ENCODE results near the gene FHIT.

- TF ChIP-seq, protein P1, sequence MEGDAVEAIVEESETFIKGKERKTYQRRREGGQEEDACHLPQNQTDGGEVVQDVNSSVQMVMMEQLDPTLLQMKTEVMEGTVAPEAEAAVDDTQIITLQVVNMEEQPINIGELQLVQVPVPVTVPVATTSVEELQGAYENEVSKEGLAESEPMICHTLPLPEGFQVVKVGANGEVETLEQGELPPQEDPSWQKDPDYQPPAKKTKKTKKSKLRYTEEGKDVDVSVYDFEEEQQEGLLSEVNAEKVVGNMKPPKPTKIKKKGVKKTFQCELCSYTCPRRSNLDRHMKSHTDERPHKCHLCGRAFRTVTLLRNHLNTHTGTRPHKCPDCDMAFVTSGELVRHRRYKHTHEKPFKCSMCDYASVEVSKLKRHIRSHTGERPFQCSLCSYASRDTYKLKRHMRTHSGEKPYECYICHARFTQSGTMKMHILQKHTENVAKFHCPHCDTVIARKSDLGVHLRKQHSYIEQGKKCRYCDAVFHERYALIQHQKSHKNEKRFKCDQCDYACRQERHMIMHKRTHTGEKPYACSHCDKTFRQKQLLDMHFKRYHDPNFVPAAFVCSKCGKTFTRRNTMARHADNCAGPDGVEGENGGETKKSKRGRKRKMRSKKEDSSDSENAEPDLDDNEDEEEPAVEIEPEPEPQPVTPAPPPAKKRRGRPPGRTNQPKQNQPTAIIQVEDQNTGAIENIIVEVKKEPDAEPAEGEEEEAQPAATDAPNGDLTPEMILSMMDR (IDR thresholded peaks at IDR 0.05) = no peak
- TF ChIP-seq POLR2AphosphoS5 (IDR thresholded peaks at IDR 0.05) (no peak), EP300 (IDR thresholded peaks at IDR 0.05) (no peak), POLR2A (IDR thresholded peaks at IDR 0.05; ENCODE audit: low read depth) (no peak)
These were observed 112.9 kb downstream of the FHIT start for GRCh38 chr3:61138401-61138800.

Data from esophagus muscularis mucosa (tissue), 4 donors.